Skin epidermis (tissue), 12 donors: ENCODE data around the gene SPCS2.
"Not testable (repeated sequence)": the region's sequence is repeated elsewhere in the genome, so short reads cannot be mapped to it uniquely, and the experiment has no call there.

Experiments used
- H3K27ac ChIP-seq, 21 experiments: fragments of 200-600 bp; sonication (generic) in 11 of 21; one replicate each; pipeline ENCODE4 v1.5.0; 2020; ENCODE audit warnings: mild to moderate bottlenecking in 3 of 21, inconsistent platforms in 2 of 21, moderate library complexity in 2 of 21
- H3K4me3 ChIP-seq, 7 experiments: fragments of 200-600 bp; sonication (generic) in 2 of 7; one replicate each; pipeline ENCODE4 v1.5.0; 2020; ENCODE audit warnings: inconsistent platforms in 2 of 7, mild to moderate bottlenecking in 2 of 7, moderate library complexity in 1 of 7

SPCS2 gene

GRCh38 chr11:74988541-74989259, 39.6 kb downstream of the SPCS2 start, which contains the start of gene NEU3:
NEU3 (plus strand) TSS chr11:74988933; CDS start chr11:74989061, 128 bp downstream.
- H3K27ac ChIP-seq = peak within 1 kb of the TSS in 20 of 21 experiments; percentile 0 to 86 (median 75)
- H3K4me3 ChIP-seq = peak within 1 kb of the TSS; percentile 47 to 87 (median 58)

DNA sequence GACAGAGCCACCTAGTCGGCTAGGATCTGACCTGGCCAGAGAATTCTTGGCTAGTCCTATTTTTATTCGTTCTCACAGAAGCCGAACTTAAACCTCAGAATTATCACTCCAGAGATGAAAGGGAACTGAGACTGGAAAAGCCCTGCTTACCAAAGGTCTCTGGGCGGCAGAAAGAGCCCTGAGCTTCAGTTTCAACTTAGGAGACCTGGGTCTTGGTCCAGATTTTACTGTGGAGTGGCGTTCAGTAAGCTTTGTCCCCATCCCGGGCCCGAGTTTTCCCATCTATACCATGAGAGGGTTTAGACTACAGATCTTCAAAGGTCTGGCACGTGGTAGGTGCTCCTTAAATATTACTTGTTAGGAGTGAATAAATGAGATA, 40.2 kb downstream of the SPCS2 start:
- H3K27ac ChIP-seq = peak overlapping the region in 19 of 21 experiments; percentile 40 to 86 (median 75)
- H3K4me3 ChIP-seq = peak overlapping the region; percentile 47 to 87 (median 58)

DNA sequence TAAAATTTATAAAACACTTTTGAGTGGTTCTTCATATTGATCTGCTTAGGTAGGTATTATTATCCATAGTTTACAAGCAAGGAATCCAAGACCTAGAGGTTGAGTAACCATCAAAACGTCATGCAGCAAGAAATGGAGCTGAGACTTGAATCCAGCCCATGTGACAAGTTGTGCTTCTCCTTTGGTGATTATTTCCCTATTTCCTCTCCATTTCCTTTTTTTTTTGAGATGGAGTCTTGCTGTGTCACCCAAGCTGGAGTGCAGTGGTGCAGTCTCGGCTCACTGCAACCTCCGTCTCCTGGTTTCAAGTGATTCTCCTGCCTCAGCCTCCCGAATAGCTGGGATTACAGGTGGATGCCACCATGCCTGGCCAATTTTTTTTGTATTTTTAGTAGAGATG, 41.1 kb downstream of the SPCS2 start:
- H3K4me3 ChIP-seq, H3K27ac ChIP-seq: not testable (repeated sequence)

DNA sequence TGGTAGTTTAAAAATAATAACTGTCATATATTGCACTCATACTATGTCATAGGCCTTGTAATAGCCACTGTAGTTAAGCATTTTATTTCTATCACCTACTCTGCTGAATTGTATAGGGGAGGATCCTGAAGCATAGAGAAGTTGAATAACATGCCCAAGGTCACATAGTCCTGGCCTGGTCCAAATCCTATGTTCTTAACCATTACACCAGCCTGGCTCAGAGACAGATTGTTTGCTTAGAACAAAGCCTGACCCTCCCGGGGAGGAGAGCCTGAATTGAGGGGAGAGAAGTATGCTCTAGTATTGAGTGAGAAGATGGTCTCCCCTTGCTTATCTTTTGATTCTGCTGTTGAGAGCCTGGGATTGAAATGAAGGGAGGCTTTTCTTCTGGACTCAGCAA, 41.9 kb downstream of the SPCS2 start:
- Histone ChIP-seq H3K27ac (no peak overlapping the region), H3K4me3 (no peak overlapping the region)

- Histone ChIP-seq H3K27ac (no peak overlapping the region), H3K4me3 (no peak overlapping the region)
Observed at GRCh38 chr11:74992852-74993251, 43.8 kb downstream of the SPCS2 start.

DNA sequence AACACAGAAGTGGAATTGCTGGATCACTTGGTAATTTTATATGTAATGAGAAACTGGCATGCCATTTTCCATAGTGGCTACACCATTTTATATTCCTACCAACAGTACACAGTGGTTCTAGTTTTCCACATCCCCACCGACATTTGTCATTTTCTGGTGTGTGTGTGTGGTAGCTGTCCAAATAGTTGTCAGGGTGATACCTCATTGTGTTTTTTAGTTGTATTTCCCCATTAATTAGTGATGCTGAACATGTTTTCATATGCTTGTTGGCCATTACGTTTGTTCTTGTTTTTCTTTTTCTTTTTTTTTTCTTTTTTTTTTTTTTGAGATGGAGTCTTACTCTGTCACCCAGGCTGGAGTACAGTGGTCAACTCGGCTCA, 51.9 kb downstream of the SPCS2 start:
- Histone ChIP-seq H3K4me3 (no peak overlapping the region), H3K27ac (no peak overlapping the region)

DNA sequence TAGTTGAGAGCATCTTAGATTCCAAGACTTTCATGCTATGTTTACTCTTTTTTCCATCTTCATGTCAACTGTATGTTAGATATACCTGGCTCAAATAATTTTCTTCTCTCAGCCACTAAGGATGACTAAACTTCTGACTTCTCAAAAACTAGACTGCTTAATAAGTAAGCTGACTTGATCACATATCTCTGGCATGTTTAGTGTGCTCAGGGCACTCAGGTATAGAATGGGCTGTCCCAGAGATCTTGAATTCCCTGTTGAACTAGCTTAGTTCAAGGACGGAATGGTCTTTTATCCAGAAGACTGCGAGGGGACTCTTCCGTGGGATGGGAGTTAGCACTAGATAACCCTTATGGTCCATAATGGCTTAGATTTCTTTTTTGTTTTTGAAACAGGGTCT, 52.6 kb downstream of the SPCS2 start:
- Histone ChIP-seq H3K27ac (no peak overlapping the region), H3K4me3 (no peak overlapping the region)

GRCh38 chr11:75002516-75002915, 53.5 kb downstream of the SPCS2 start:
- Histone ChIP-seq H3K27ac (no peak overlapping the region), H3K4me3 (no peak overlapping the region)

DNA sequence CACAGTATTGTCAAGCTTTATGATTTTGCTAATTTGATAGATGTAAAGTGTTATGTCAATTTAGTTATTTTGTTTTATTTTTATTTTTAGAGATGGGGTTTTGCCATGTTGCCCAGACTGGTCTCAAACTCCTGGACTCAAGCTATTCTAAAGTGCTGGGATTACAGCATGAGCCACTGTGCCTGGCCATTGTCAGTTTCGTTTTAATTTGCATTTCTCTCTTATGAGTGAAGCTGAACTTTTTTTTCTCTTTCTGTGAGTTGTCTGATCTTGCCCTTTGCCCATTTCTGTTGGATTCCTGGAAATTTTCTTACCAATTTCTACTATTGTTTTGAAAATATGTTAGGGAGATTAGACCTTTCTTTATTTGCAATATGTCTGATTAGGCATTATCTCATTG, 55.1 kb downstream of the SPCS2 start:
- H3K4me3 ChIP-seq = no peak overlapping the region
- H3K27ac ChIP-seq = no peak overlapping the region

DNA sequence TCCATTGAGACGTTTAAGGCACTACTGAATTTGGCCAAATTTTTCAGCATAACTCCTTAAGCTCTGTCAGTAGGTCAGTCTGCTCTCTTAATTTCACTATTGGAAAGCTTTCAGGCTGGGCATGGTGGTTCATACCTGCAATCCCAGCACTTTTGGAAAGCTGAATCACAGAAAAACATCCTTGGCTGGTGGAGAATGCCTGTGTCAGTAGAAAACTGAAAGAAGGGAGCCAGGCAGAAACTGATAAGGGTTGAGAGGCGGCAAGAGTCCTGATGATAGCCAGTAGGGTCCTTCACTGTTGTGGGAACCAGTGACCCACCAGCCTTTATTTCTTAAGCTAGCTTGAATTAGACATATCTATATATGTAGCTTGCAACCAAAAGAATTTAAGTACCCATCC, 62.3 kb downstream of the SPCS2 start:
- Histone ChIP-seq H3K27ac (no peak overlapping the region), H3K4me3 (no peak overlapping the region)

- no peak overlapping the region for H3K27ac ChIP-seq
- no peak overlapping the region for H3K4me3 ChIP-seq
Observed at GRCh38 chr11:75011872-75012271, 62.8 kb downstream of the SPCS2 start.

GRCh38 chr11:75013051-75013450, 64.0 kb downstream of the SPCS2 start:
- H3K27ac ChIP-seq = no peak overlapping the region
- H3K4me3 ChIP-seq = no peak overlapping the region

DNA sequence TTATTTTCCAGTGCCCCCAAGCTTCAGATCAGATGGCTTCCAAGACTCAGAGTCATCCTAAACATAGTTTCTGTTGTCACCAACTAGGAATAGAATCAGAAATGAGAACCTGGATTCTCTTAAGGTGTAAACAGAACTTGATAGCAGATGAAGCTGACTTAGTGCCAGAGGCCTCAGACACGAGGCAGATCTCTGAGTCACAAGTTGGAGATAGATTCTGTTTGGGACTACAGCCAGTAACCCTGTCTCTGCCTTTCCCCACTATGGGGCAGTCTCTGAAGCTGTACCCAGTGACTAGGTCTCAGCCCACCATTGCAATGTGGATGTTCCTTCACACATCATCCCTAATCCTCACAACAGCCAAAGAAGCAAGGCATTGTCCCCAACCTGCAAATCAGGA, 65.1 kb downstream of the SPCS2 start:
- no peak overlapping the region for H3K27ac ChIP-seq
- no peak overlapping the region for H3K4me3 ChIP-seq

- not testable (repeated sequence) for H3K27ac ChIP-seq, H3K4me3 ChIP-seq
Observed at GRCh38 chr11:75019200-75019599, 70.1 kb downstream of the SPCS2 start.

GRCh38 chr11:75020328-75020727, 71.3 kb downstream of the SPCS2 start:
- H3K27ac ChIP-seq, H3K4me3 ChIP-seq: not testable (repeated sequence)

DNA sequence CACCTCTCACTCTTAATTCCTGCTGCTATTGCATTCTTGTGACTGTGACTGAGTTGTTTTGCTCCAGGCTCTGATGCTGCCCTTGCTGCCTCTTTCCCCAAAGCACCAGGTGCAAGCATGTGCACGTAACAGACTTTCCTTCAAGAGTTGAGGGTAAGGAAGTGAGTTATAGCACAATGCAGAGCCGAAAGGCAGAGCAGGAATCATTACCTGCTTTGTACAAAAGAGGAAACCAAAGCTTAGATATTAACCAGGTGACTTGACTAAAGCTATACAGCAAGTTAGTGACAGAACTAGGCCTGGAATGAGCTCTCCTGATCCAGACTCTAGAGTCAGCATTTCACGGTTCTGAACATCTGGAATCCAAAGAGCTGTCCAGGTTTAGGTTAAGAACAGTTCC, 73.2 kb downstream of the SPCS2 start:
- no peak overlapping the region for H3K4me3 ChIP-seq
- no peak overlapping the region for H3K27ac ChIP-seq

DNA sequence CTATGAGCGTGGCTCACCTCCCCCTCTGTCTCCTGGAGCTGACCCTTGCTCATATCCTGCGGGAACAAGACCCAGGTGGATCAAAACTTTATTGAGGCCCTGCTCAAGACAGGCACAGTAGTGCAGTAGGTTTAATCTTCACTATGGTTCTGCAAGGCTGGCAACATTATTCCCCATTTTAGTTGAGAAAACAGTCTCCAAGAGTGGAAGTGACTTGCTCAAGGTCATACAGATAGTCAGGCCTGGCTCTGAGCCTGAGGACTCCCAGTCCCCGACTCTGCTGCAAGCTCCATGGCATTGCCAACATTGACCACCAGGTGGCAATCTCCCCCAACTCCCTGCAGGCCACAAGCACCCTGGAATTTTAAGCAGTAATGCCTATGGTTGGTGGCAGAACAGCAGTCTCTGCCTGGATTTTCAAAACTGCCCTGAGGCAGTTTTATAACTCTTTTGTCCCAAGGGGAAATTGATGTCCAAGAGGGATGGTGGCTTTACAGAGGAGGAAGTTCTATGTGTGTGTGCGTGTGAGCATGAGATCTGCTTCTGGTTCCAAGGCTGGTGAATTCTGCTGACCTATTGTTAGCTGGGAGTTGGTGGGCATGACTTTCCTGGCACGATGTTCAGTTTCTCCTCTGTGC, 73.8 kb downstream of the SPCS2 start:
- peak overlapping the region in 1 of 21 experiments; percentile 56 for H3K27ac ChIP-seq
- H3K4me3 ChIP-seq = no peak overlapping the region

DNA sequence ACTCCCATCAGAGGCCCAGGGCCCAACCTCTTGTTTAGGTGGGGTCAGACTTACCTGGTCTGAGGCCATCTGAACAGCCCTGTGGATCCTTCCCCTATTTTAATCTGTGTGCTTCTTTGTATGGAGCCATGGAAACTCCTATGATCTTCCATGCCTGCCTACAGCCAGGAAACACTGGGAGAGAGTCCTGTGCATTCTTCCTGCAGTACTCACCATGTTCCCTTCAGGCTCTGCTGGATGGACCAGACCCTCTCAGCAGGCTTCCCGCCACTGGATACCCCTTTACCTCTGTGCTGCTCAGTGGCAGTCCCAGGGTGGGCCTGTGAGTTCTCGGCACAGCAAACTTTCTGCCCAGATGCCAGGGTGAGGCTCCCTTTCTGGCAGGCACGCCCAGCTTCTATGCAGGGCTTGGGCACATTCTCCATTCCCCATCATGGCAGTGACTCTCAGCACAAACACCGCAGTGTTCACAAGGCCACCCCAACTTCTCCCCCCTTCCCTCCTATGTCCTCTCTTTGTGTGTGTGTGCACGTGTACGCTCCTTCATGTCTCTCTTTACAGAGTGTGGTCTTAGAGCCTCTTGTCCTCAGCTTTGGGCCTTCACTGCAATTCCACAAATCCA, 74.5 kb downstream of the SPCS2 start:
- H3K27ac ChIP-seq = peak overlapping the region in 1 of 21 experiments; percentile 56
- H3K4me3 ChIP-seq = no peak overlapping the region

- H3K27ac ChIP-seq = peak overlapping the region in 1 of 21 experiments; percentile 56
Observed at GRCh38 chr11:75024068-75024449, 75.0 kb downstream of the SPCS2 start.

DNA sequence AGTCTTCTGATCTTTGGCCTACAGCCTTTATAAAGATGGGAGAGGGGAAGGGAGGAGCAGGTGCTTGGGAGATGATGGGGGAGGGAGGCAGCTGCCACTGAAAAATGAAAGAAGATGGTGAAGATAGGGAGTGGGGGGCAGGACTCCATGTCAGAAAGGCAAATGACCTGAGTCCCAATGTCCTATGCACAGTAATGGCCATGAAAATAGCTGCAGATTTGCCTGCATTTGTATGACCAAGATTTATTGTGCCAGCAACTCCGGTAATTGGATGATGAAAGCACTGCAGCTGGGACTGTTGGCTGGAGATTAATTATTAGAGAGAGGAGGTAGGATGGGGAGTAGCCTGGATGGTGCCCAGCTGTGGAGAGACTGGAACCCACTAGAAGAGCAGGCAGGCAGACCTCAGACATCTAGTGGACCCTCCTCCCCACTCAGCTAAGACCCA, 75.7 kb downstream of the SPCS2 start:
- no peak overlapping the region for H3K27ac ChIP-seq
- H3K4me3 ChIP-seq = no peak overlapping the region

More at GRCh38 chr11:75024068-75024449, 75.0 kb downstream of the SPCS2 start:
- H3K4me3 ChIP-seq = no peak overlapping the region

DNA sequence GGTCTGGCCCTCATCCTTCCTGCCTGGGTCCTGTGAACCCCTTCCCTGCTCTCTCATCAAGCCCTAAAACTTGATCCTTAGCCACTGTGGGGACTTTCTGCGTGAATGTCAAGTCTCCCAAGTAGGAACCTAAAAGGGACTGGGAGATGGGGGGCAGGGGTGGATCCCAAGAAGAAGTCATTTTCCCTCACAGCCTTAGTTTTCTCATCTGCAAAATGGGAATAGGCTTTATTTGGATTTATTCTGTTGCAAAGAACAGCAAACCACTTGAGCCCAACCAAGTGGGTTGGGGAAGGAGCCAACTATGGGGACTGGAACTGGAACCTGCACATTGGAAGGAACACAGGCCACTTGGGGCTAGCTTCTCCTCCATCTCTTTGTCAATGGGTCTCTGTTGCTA, 76.5 kb downstream of the SPCS2 start:
- no peak overlapping the region for H3K27ac ChIP-seq
- no peak overlapping the region for H3K4me3 ChIP-seq
